HEK293 (cell line): ENCODE measurements around the gene F2RL3.

Experiments
- CTCF ChIA-PET: fragments of 350-600 bp; formaldehyde crosslinking; extraction: SDS; loops from one replicate; lab custom pipeline; 2021; ENCODE audit warnings: antibody characterized with exemption; lab: Yijun Ruan, JAX
- POLR2A ChIA-PET: fragments of 300-600 bp; formaldehyde crosslinking; extraction: SDS; loops from one replicate; lab custom pipeline; 2020; ENCODE audit warnings: antibody characterized with exemption, inconsistent platforms; lab: Yijun Ruan, JAX
- H3K27ac ChIP-seq: fragments of 200-500 bp; sonication (Bioruptor generic); 2 replicates; pipeline ENCODE4 v1.5.1; 2014; ENCODE audit warnings: low read depth, low read length, control low read depth, inconsistent platforms; ENCODE audit errors: extremely low read depth
- H3K36me3 ChIP-seq, 2 experiments: fragments of 200-500 bp in 1 of 2; sonication (Bioruptor generic) in 1 of 2; 1 replicate in 1 of 2; 2 replicates in 1 of 2; pipeline ENCODE4 v1.5.1; 2014 to 2017; ENCODE audit warnings: inconsistent platforms in 2 of 2, low read length in 2 of 2; ENCODE audit not compliant: control insufficient read depth in 2 of 2, insufficient read depth in 1 of 2
- H3K4me1 ChIP-seq: fragments of 200-500 bp; sonication (Bioruptor generic); 2 replicates; pipeline ENCODE4 v1.5.1; 2014; ENCODE audit warnings: mild to moderate bottlenecking, low read length, inconsistent platforms; ENCODE audit not compliant: control insufficient read depth, insufficient read depth
- H3K4me3 ChIP-seq: 2 replicates; pipeline ENCODE4 v1.5.1; 2011; ENCODE audit warnings: low read depth, mild to moderate bottlenecking, control low read depth, low read length, moderate library complexity
- H3K9me3 ChIP-seq: fragments of 200-500 bp; sonication (Bioruptor generic); 2 replicates; pipeline ENCODE4 v1.5.1; 2014; ENCODE audit warnings: low read depth, low read length, inconsistent platforms; ENCODE audit not compliant: control insufficient read depth, insufficient read depth
- GFI1B ChIP-seq: fragments of 450-650 bp; formaldehyde crosslinking; IDR thresholded peaks from 2 replicates; pipeline ENCODE4 v1.5.1; 2016; ENCODE audit warnings: missing biosample characterization, missing genetic modification characterization
- KLF16 ChIP-seq: fragments of 450-650 bp; formaldehyde crosslinking; IDR thresholded peaks from 2 replicates; pipeline ENCODE4 v1.5.1; 2017; ENCODE audit warnings: missing biosample characterization, missing genetic modification characterization
- KLF9 ChIP-seq: fragments of 450-650 bp; formaldehyde crosslinking; IDR thresholded peaks from 2 replicates; pipeline ENCODE4 v1.5.1; 2016; ENCODE audit warnings: missing biosample characterization, missing genetic modification characterization, low read depth
- SETDB1 ChIP-seq: IDR thresholded peaks from one replicate; pipeline ENCODE4 v1.6.1; 2017; ENCODE audit warnings: mild to moderate bottlenecking, low read length, moderate library complexity, mixed read lengths; ENCODE audit not compliant: insufficient read length
- TSHZ1 ChIP-seq: fragments of 450-650 bp; formaldehyde crosslinking; IDR thresholded peaks from 2 replicates; pipeline ENCODE4 v1.5.1; 2016; ENCODE audit warnings: missing biosample characterization, missing genetic modification characterization, borderline replicate concordance
- ZFP41 ChIP-seq: fragments of 450-650 bp; formaldehyde crosslinking; IDR thresholded peaks from 2 replicates; pipeline ENCODE4 v1.5.1; 2016; ENCODE audit warnings: missing biosample characterization, missing genetic modification characterization, borderline replicate concordance
- ZNF10 ChIP-seq: fragments of 450-650 bp; formaldehyde crosslinking; IDR thresholded peaks from 2 replicates; pipeline ENCODE4 v1.5.1; 2017; ENCODE audit warnings: missing biosample characterization, missing genetic modification characterization
- ZNF16 ChIP-seq: fragments of 450-650 bp; formaldehyde crosslinking; IDR thresholded peaks from 2 replicates; pipeline ENCODE4 v1.5.1; 2016; ENCODE audit warnings: low read depth, missing biosample characterization, missing genetic modification characterization
- ZNF202 ChIP-seq: fragments of 450-650 bp; formaldehyde crosslinking; IDR thresholded peaks from 2 replicates; pipeline ENCODE4 v1.5.1; 2016; ENCODE audit warnings: missing biosample characterization, missing genetic modification characterization, borderline replicate concordance
- ZNF211 ChIP-seq: fragments of 450-650 bp; formaldehyde crosslinking; IDR thresholded peaks from 2 replicates; pipeline ENCODE4 v1.5.1; 2016; ENCODE audit warnings: low read depth, missing biosample characterization, missing genetic modification characterization
- ZNF221 ChIP-seq: fragments of 450-650 bp; formaldehyde crosslinking; IDR thresholded peaks from 2 replicates; pipeline ENCODE4 v1.5.1; 2017; ENCODE audit warnings: missing biosample characterization, missing genetic modification characterization, borderline replicate concordance
- ZNF48 ChIP-seq: fragments of 450-650 bp; formaldehyde crosslinking; IDR thresholded peaks from 2 replicates; pipeline ENCODE4 v1.5.1; 2016; ENCODE audit warnings: missing biosample characterization, missing genetic modification characterization
- ZNF549 ChIP-seq: fragments of 450-650 bp; IDR thresholded peaks from 2 replicates; pipeline ENCODE4 v1.5.1; 2018; ENCODE audit warnings: missing biosample characterization, missing genetic modification characterization, mild to moderate bottlenecking, inconsistent platforms, moderate library complexity
- ZNF623 ChIP-seq: fragments of 450-650 bp; formaldehyde crosslinking; IDR thresholded peaks from 2 replicates; pipeline ENCODE4 v1.5.1; 2016; ENCODE audit warnings: missing biosample characterization, missing genetic modification characterization
- TF ChIP-seq, protein P1 (sequence below): fragments of 450-650 bp; formaldehyde crosslinking; conservative IDR thresholded peaks from 2 replicates; pipeline ENCODE4 v1.5.1; 2016; ENCODE audit warnings: low read depth, missing biosample characterization, missing genetic modification characterization
- TF ChIP-seq, protein P2 (sequence below): fragments of 450-650 bp; formaldehyde crosslinking; IDR thresholded peaks from 2 replicates; pipeline ENCODE4 v1.5.1; 2017; ENCODE audit warnings: missing biosample characterization, missing genetic modification characterization
- TF ChIP-seq, protein P3 (sequence below): fragments of 450-650 bp; formaldehyde crosslinking; IDR thresholded peaks from 2 replicates; pipeline ENCODE4 v1.5.1; 2016; ENCODE audit warnings: missing biosample characterization, missing genetic modification characterization

F2RL3 gene

GRCh38 chr19:16922592-16922934 lies 33.8 kb downstream of the F2RL3 start:
- TF ChIP-seq, protein P1, sequence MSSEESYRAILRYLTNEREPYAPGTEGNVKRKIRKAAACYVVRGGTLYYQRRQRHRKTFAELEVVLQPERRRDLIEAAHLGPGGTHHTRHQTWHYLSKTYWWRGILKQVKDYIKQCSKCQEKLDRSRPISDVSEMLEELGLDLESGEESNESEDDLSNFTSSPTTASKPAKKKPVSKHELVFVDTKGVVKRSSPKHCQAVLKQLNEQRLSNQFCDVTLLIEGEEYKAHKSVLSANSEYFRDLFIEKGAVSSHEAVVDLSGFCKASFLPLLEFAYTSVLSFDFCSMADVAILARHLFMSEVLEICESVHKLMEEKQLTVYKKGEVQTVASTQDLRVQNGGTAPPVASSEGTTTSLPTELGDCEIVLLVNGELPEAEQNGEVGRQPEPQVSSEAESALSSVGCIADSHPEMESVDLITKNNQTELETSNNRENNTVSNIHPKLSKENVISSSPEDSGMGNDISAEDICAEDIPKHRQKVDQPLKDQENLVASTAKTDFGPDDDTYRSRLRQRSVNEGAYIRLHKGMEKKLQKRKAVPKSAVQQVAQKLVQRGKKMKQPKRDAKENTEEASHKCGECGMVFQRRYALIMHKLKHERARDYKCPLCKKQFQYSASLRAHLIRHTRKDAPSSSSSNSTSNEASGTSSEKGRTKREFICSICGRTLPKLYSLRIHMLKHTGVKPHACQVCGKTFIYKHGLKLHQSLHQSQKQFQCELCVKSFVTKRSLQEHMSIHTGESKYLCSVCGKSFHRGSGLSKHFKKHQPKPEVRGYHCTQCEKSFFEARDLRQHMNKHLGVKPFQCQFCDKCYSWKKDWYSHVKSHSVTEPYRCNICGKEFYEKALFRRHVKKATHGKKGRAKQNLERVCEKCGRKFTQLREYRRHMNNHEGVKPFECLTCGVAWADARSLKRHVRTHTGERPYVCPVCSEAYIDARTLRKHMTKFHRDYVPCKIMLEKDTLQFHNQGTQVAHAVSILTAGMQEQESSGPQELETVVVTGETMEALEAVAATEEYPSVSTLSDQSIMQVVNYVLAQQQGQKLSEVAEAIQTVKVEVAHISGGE (tag by site-specific recombination): no peak
- TF ChIP-seq, protein P2, sequence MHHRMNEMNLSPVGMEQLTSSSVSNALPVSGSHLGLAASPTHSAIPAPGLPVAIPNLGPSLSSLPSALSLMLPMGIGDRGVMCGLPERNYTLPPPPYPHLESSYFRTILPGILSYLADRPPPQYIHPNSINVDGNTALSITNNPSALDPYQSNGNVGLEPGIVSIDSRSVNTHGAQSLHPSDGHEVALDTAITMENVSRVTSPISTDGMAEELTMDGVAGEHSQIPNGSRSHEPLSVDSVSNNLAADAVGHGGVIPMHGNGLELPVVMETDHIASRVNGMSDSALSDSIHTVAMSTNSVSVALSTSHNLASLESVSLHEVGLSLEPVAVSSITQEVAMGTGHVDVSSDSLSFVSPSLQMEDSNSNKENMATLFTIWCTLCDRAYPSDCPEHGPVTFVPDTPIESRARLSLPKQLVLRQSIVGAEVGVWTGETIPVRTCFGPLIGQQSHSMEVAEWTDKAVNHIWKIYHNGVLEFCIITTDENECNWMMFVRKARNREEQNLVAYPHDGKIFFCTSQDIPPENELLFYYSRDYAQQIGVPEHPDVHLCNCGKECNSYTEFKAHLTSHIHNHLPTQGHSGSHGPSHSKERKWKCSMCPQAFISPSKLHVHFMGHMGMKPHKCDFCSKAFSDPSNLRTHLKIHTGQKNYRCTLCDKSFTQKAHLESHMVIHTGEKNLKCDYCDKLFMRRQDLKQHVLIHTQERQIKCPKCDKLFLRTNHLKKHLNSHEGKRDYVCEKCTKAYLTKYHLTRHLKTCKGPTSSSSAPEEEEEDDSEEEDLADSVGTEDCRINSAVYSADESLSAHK: peak; percentile 98
- H3K27ac ChIP-seq: no peak overlapping the region
- no peaks in the 10 kb centered on the region for H3K4me1 ChIP-seq
- H3K4me3 ChIP-seq: no peak overlapping the region
- CTCF ChIA-PET: no interaction called here
- H3K36me3 ChIP-seq: no peaks in the 10 kb centered on the region
- no peaks in the 10 kb centered on the region for H3K9me3 ChIP-seq
- POLR2A ChIA-PET: no interaction called here

DNA sequence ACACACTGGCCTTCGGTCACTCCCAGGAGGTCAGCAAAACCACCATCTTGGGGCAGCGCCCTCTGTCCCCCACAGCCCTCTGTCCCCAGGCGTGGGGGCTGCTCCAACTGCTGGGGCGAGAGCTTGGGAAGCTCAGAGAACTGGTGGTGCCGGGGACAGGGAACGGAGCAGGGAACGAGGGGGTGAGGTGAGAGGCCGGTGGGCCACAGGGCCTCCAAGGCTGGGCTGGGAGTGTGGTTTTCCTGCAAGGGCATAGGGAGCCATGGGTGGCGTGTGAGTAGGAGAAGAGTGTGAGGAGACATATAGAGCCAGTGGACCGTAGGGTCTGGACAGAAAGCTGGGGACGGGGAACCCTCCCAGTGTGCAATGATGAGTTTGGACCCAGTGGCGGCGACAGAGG lies 34.1 kb downstream of the F2RL3 start:
- CTCF ChIA-PET: no interaction called here

DNA sequence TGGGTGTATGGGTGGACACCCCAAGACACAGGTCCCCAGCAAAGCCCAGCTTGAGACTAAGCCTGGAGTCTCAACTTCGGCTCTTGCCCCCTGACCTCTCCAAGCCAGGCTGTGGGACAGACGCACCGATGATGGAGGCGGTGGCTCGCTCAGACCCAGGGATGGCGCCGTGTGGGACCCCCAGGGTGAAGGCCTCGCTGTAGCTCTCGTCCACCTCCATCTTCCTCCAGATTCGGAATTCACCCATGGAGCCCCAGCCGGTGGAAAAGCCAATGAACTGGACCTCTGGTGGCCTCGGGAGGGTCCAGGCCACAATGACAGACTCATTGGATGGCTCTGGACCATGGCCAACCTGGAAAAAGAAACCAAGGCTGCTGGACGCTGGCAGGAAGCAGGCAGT lies 39.1 kb downstream of the F2RL3 start:
- CTCF ChIA-PET: interaction anchor here (0.6 kb wide), 2 partner anchors 11 to 113 kb away, joined by 3 read pairs; no protein-coding TSS in a partner anchor
- no peaks in the 10 kb centered on the region for H3K36me3 ChIP-seq
- no peaks in the 10 kb centered on the region for H3K4me1 ChIP-seq
- POLR2A ChIA-PET: no interaction called here
- H3K4me3 ChIP-seq: no peak overlapping the region
- H3K27ac ChIP-seq: no peak overlapping the region
- TF ChIP-seq KLF16 (no peak), ZNF549 (tag by site-specific recombination) (no peak), ZNF48 (tag by site-specific recombination) (no peak), ZNF202 (tag by site-specific recombination) (no peak), ZNF10 (no peak), GFI1B (tag by site-specific recombination) (no peak)
- TF ChIP-seq, protein P3, sequence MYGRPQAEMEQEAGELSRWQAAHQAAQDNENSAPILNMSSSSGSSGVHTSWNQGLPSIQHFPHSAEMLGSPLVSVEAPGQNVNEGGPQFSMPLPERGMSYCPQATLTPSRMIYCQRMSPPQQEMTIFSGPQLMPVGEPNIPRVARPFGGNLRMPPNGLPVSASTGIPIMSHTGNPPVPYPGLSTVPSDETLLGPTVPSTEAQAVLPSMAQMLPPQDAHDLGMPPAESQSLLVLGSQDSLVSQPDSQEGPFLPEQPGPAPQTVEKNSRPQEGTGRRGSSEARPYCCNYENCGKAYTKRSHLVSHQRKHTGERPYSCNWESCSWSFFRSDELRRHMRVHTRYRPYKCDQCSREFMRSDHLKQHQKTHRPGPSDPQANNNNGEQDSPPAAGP (tag by site-specific recombination): no peak
- no peaks in the 10 kb centered on the region for H3K9me3 ChIP-seq

More for the DNA sequence above, 34.1 kb downstream of the F2RL3 start:
- Histone ChIP-seq H3K9me3 (no peaks in the 10 kb centered on the region), H3K4me1 (no peaks in the 10 kb centered on the region), H3K27ac (no peak overlapping the region), H3K36me3 (no peaks in the 10 kb centered on the region), H3K4me3 (no peak overlapping the region)
- POLR2A ChIA-PET: no interaction called here
- no peak for TF ChIP-seq ZNF221 (tag by site-specific recombination)
- no peak for TF ChIP-seq ZNF623 (tag by site-specific recombination)
- no peak for TF ChIP-seq ZNF211
- TF ChIP-seq ZNF16 (tag by site-specific recombination): 0 out of 2 replicates have a peak, but pooled peaks have one; percentile 19
- TF ChIP-seq KLF9 (tag by site-specific recombination): no peak
- no peak for TF ChIP-seq SETDB1
- no peak for TF ChIP-seq ZFP41
- TF ChIP-seq TSHZ1 (tag by site-specific recombination): no peak
